HEK293 (cell line): Measurements from ENCODE around the gene TTLL3.
"Not testable (repeated sequence)": the region's sequence is repeated elsewhere in the genome, so short reads cannot be mapped to it uniquely, and the experiment has no call there.

Experiments used
- CTCF ChIA-PET: fragments of 350-600 bp; formaldehyde crosslinking; extraction: SDS; loops from one replicate; lab custom pipeline; 2021; ENCODE audit warnings: antibody characterized with exemption; lab: Yijun Ruan, JAX
- POLR2A ChIA-PET: fragments of 300-600 bp; formaldehyde crosslinking; extraction: SDS; loops from one replicate; lab custom pipeline; 2020; ENCODE audit warnings: antibody characterized with exemption, inconsistent platforms; lab: Yijun Ruan, JAX
- H3K27ac ChIP-seq: fragments of 200-500 bp; sonication (Bioruptor generic); 2 replicates; pipeline ENCODE4 v1.5.1; 2014; ENCODE audit warnings: low read depth, low read length, control low read depth, inconsistent platforms; ENCODE audit errors: extremely low read depth
- H3K36me3 ChIP-seq, 2 experiments: fragments of 200-500 bp in 1 of 2; sonication (Bioruptor generic) in 1 of 2; 1 replicate in 1 of 2; 2 replicates in 1 of 2; pipeline ENCODE4 v1.5.1; 2014 to 2017; ENCODE audit warnings: inconsistent platforms in 2 of 2, low read length in 2 of 2; ENCODE audit not compliant: control insufficient read depth in 2 of 2, insufficient read depth in 1 of 2
- H3K4me1 ChIP-seq: fragments of 200-500 bp; sonication (Bioruptor generic); 2 replicates; pipeline ENCODE4 v1.5.1; 2014; ENCODE audit warnings: mild to moderate bottlenecking, low read length, inconsistent platforms; ENCODE audit not compliant: control insufficient read depth, insufficient read depth
- H3K4me3 ChIP-seq: 2 replicates; pipeline ENCODE4 v1.5.1; 2011; ENCODE audit warnings: low read depth, mild to moderate bottlenecking, control low read depth, low read length, moderate library complexity
- H3K9me3 ChIP-seq: fragments of 200-500 bp; sonication (Bioruptor generic); 2 replicates; pipeline ENCODE4 v1.5.1; 2014; ENCODE audit warnings: low read depth, low read length, inconsistent platforms; ENCODE audit not compliant: control insufficient read depth, insufficient read depth
- KLF1 ChIP-seq: fragments of 450-650 bp; formaldehyde crosslinking; IDR thresholded peaks from 2 replicates; pipeline ENCODE4 v1.5.1; 2016; ENCODE audit warnings: missing biosample characterization, missing genetic modification characterization
- KLF10 ChIP-seq: fragments of 450-650 bp; IDR thresholded peaks from 2 replicates; pipeline ENCODE4 v1.5.1; 2018; ENCODE audit warnings: missing biosample characterization, mild to moderate bottlenecking, missing genetic modification characterization
- OVOL3 ChIP-seq: fragments of 450-650 bp; formaldehyde crosslinking; IDR thresholded peaks from 2 replicates; pipeline ENCODE4 v1.5.1; 2016; ENCODE audit warnings: missing biosample characterization, missing genetic modification characterization
- PRDM1 ChIP-seq: fragments of 450-650 bp; formaldehyde crosslinking; IDR thresholded peaks from 2 replicates; pipeline ENCODE4; 2016; ENCODE audit warnings: missing biosample characterization, missing genetic modification characterization
- SALL2 ChIP-seq: fragments of 450-650 bp; formaldehyde crosslinking; IDR thresholded peaks from 2 replicates; pipeline ENCODE4 v1.5.0; 2017; ENCODE audit warnings: missing biosample characterization, mild to moderate bottlenecking, missing genetic modification characterization, borderline replicate concordance
- SCRT1 ChIP-seq: fragments of 450-650 bp; formaldehyde crosslinking; IDR thresholded peaks from 2 replicates; pipeline ENCODE4 v1.5.1; 2016; ENCODE audit warnings: missing biosample characterization, missing genetic modification characterization, borderline replicate concordance
- SCRT2 ChIP-seq: fragments of 450-650 bp; formaldehyde crosslinking; IDR thresholded peaks from 2 replicates; pipeline ENCODE4 v1.5.1; 2016; ENCODE audit warnings: missing biosample characterization, missing genetic modification characterization
- ZBTB8A ChIP-seq: fragments of 450-650 bp; formaldehyde crosslinking; IDR thresholded peaks from 2 replicates; pipeline ENCODE4 v1.5.1; 2016; ENCODE audit warnings: missing biosample characterization, missing genetic modification characterization
- ZEB2 ChIP-seq: fragments of 450-650 bp; formaldehyde crosslinking; IDR thresholded peaks from 2 replicates; pipeline ENCODE4 v1.5.1; 2016; ENCODE audit warnings: missing biosample characterization, missing genetic modification characterization
- ZNF211 ChIP-seq: fragments of 450-650 bp; formaldehyde crosslinking; IDR thresholded peaks from 2 replicates; pipeline ENCODE4 v1.5.1; 2016; ENCODE audit warnings: low read depth, missing biosample characterization, missing genetic modification characterization
- ZNF223 ChIP-seq: fragments of 450-650 bp; formaldehyde crosslinking; IDR thresholded peaks from 2 replicates; pipeline ENCODE4 v1.5.1; 2016; ENCODE audit warnings: missing biosample characterization, missing genetic modification characterization
- ZNF335 ChIP-seq: fragments of 450-650 bp; formaldehyde crosslinking; conservative IDR thresholded peaks from 2 replicates; pipeline ENCODE4 v1.5.1; 2016; ENCODE audit warnings: missing biosample characterization, missing genetic modification characterization
- ZNF37A ChIP-seq: fragments of 450-650 bp; IDR thresholded peaks from 2 replicates; pipeline ENCODE4 v1.5.1; 2018; ENCODE audit warnings: missing biosample characterization, missing genetic modification characterization
- ZNF433 ChIP-seq: fragments of 450-650 bp; formaldehyde crosslinking; IDR thresholded peaks from 2 replicates; pipeline ENCODE4 v1.5.1; 2016; ENCODE audit warnings: missing biosample characterization, missing genetic modification characterization, low read depth
- ZNF670 ChIP-seq: fragments of 450-650 bp; formaldehyde crosslinking; IDR thresholded peaks from 2 replicates; pipeline ENCODE4 v1.5.1; 2016; ENCODE audit warnings: missing biosample characterization, missing genetic modification characterization, low read depth
- TF ChIP-seq, protein P1 (sequence below): fragments of 450-650 bp; formaldehyde crosslinking; IDR thresholded peaks from 2 replicates; pipeline ENCODE4 v1.5.1; 2016; ENCODE audit warnings: missing biosample characterization, missing genetic modification characterization
- TF ChIP-seq, protein P2 (sequence below): fragments of 450-650 bp; formaldehyde crosslinking; IDR thresholded peaks from 2 replicates; pipeline ENCODE4 v1.5.1; 2017; ENCODE audit warnings: missing biosample characterization, mild to moderate bottlenecking, missing genetic modification characterization, moderate library complexity
- TF ChIP-seq, protein P3 (sequence below): sonication (generic); formaldehyde crosslinking; IDR thresholded peaks from 2 replicates; pipeline ENCODE4 v1.8.1; 2022; ENCODE audit warnings: mild to moderate bottlenecking, moderate library complexity, missing genetic modification reagents

Gene TTLL3

DNA sequence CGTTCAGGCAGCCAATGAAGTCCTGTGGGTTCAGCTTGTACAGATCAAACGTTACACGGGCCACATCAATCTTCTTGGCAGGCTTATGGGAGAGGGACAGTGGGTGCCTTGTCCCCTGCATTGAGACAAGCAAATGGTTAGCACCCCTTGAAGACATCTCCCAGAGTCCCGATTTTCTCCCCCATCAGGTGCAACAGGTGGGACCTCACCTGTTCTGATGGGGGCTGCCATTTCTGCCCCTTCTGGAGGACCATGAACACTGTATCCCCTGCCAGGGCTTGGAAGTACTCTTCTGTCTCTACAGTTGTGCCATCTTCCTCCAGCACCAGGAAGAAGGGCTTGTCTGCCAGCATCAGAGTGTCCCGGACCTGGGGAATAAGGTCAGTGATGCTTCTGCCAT, 59.9 kb downstream of the TTLL3 start:
- Histone ChIP-seq H3K9me3 (no peaks in the 10 kb centered on the region), H3K36me3 (no peaks in the 10 kb centered on the region), H3K27ac (no peak overlapping the region), H3K4me1 (no peaks in the 10 kb centered on the region; the same call in 1 of the 2 replicates), H3K4me3 (no peak overlapping the region)
- POLR2A ChIA-PET = interaction anchor here (0.9 to 1.1 kb wide), 2 partner anchors 10 to 63 kb away, joined by 3 to 6 read pairs; partner anchors contain the start of gene CIDEC
- CTCF ChIA-PET = no interaction called here
- TF ChIP-seq KLF10 (tag by site-specific recombination) = no peak
- TF ChIP-seq SCRT1 = peak; percentile 89
- TF ChIP-seq SCRT2 (tag by site-specific recombination) = peak; percentile 95

DNA sequence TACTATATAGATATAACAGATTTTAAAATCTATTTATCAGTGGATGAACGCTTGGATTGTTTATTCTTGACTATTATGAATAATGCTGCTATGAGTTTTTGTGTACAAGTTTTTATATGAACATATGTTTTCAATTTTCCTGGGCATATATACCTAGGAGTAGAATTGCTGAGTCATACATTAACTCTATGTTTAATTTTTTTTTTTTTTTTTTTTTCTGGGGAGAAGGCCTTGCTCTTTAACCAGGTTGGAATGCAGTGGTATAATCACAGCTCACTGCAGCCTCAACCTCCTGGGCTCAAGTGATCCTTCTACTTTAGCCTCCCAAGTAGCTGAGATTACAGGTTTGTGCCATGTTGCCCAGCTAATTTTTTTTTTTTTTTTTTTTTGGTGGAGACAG, 60.9 kb downstream of the TTLL3 start:
- Histone ChIP-seq H3K4me1 (no peaks in the 10 kb centered on the region), H3K27ac (no peak overlapping the region), H3K9me3 (no peaks in the 10 kb centered on the region), H3K4me3 (no peak overlapping the region), H3K36me3 (no peaks in the 10 kb centered on the region)
- ChIA-PET POLR2A (interaction anchor here (0.7 to 1.1 kb wide), 2 partner anchors 62 to 256 kb away, joined by 3 to 6 read pairs; no protein-coding TSS in a partner anchor), CTCF (no interaction called here)
- TF ChIP-seq ZEB2 (tag by site-specific recombination) = no peak
- TF ChIP-seq ZBTB8A (tag by site-specific recombination) = peak; percentile 34; the same call in 1 of the 2 replicates

DNA sequence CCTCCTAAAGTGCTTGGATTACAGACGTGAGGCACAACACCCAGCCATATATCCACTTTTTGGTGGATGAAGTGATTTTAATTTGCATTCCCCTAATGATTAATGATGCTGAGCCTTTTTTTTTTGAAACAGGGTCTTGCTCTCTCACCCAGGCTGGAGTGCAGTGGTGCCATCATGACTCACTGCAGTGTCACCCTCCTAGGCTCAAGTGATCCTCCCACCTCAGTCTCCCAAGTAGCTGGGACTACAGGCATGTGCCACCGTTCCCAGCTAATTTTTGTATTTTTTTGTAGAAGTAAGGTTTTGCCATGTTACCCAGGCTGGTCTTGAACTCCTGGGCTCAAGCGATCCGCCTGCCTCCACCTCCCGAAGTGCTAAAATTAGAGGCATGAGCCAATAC, 62.0 kb downstream of the TTLL3 start:
- H3K4me3 ChIP-seq, CTCF ChIA-PET, H3K4me1 ChIP-seq, POLR2A ChIA-PET, H3K9me3 ChIP-seq, H3K36me3 ChIP-seq, H3K27ac ChIP-seq: not testable (repeated sequence)

DNA sequence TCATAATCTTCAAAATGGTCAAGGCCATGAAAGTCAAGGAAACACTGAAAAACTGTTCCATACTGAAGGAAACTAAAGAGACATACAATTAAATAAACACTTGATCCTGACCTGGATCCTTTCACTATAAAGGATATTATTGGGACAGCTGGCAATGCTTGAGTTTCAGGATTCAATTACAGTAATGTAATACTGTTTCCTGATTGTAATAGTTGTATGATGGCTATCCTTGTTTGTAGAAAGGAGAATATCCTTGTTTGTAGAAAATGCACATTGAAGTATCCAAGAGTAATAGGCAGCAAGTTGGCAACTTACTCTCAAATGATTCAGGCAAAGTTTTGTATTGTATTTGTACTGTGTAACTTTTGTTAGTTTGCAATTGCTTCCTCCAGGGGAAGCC, 65.4 kb downstream of the TTLL3 start:
- Histone ChIP-seq H3K4me3 (no peak overlapping the region), H3K9me3 (no peaks in the 10 kb centered on the region), H3K36me3 (no peaks in the 10 kb centered on the region), H3K4me1 (no peaks in the 10 kb centered on the region), H3K27ac (no peak overlapping the region)
- ChIA-PET POLR2A (no interaction called here), CTCF (interaction anchor here (1.2 kb wide), 1 partner anchor 107 kb away, joined by 3 read pairs; no protein-coding TSS in a partner anchor)
- TF ChIP-seq ZNF37A (tag by site-specific recombination) (no peak), ZNF335 (tag by site-specific recombination) (0 out of 2 replicates have a peak, but pooled peaks have one; percentile 8)

DNA sequence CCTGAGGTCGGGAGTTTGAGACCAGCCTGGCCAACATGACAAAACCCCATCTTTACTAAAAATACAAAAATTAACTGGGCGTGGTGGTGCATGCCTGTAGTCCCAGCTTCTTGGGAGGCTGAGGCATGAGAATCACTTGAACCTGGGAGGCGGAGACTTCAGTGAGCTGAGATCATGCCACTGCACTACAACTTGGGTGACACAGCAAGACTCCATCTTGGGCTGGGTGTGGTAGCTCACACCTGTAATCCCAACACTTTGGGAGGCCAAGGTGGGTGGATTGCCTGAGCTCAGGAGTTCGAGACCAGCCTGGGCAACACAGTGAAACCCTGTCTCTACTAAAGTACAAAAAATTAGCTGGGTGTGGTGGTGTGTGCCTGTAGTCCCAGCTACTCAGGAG, 66.2 kb downstream of the TTLL3 start:
- POLR2A ChIA-PET, H3K36me3 ChIP-seq, H3K9me3 ChIP-seq, H3K4me3 ChIP-seq, CTCF ChIA-PET, H3K4me1 ChIP-seq, H3K27ac ChIP-seq: not testable (repeated sequence)
- TF ChIP-seq KLF1 = 0 out of 2 replicates have a peak, but pooled peaks have one; percentile 16

DNA sequence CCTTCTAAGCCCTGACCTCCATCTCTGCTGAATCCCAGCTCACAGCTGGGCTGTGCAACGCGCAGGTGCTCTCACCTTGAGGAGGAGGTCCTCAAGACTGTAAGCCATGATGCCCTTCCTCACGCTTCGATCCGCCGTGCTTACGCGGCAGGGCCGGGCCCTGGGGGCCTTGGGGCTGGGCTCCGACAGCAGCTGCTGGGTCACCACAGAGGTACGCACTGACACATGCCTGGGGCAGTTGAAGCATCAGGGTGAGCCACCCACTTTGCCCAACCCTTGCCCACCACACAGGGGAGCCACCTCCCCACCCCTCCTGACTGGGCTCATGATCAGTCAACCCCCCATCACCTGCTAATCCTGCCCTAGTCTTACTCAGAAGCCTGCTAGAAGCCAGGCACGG, 66.9 kb downstream of the TTLL3 start:
- no peaks in the 10 kb centered on the region for H3K4me1 ChIP-seq
- H3K9me3 ChIP-seq = no peaks in the 10 kb centered on the region
- POLR2A ChIA-PET = no interaction called here
- no peaks in the 10 kb centered on the region for H3K36me3 ChIP-seq
- CTCF ChIA-PET = no interaction called here
- H3K4me3 ChIP-seq = no peak overlapping the region
- H3K27ac ChIP-seq = no peak overlapping the region
- no peak for TF ChIP-seq PRDM1 (tag by site-specific recombination)
- no peak for TF ChIP-seq ZNF670 (tag by site-specific recombination)
- TF ChIP-seq, protein P1, sequence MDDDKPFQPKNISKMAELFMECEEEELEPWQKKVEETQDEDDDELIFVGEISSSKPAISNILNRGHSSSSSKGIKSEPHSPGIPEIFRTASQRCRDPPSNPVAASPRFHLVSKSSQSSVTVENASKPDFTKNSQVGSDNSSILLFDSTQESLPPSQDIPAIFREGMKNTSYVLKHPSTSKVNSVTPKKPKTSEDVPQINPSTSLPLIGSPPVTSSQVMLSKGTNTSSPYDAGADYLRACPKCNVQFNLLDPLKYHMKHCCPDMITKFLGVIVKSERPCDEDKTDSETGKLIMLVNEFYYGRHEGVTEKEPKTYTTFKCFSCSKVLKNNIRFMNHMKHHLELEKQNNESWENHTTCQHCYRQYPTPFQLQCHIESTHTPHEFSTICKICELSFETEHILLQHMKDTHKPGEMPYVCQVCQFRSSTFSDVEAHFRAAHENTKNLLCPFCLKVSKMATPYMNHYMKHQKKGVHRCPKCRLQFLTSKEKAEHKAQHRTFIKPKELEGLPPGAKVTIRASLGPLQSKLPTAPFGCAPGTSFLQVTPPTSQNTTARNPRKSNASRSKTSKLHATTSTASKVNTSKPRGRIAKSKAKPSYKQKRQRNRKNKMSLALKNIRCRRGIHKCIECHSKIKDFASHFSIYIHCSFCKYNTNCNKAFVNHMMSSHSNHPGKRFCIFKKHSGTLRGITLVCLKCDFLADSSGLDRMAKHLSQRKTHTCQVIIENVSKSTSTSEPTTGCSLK (tag by site-specific recombination) = no peak
- TF ChIP-seq ZNF433 (tag by site-specific recombination) = no peak
- TF ChIP-seq OVOL3 (tag by site-specific recombination) = no peak
- TF ChIP-seq ZNF211 (tag by site-specific recombination) = no peak
- TF ChIP-seq, protein P2, sequence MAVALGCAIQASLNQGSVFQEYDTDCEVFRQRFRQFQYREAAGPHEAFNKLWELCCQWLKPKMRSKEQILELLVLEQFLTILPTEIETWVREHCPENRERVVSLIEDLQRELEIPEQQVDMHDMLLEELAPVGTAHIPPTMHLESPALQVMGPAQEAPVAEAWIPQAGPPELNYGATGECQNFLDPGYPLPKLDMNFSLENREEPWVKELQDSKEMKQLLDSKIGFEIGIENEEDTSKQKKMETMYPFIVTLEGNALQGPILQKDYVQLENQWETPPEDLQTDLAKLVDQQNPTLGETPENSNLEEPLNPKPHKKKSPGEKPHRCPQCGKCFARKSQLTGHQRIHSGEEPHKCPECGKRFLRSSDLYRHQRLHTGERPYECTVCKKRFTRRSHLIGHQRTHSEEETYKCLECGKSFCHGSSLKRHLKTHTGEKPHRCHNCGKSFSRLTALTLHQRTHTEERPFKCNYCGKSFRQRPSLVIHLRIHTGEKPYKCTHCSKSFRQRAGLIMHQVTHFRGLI (tag by site-specific recombination) = no peak
- TF ChIP-seq ZNF223 = no peak
- TF ChIP-seq, protein P3, sequence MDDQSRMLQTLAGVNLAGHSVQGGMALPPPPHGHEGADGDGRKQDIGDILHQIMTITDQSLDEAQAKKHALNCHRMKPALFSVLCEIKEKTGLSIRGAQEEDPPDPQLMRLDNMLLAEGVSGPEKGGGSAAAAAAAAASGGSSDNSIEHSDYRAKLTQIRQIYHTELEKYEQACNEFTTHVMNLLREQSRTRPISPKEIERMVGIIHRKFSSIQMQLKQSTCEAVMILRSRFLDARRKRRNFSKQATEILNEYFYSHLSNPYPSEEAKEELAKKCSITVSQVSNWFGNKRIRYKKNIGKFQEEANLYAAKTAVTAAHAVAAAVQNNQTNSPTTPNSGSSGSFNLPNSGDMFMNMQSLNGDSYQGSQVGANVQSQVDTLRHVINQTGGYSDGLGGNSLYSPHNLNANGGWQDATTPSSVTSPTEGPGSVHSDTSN (CRISPR knock-in tag) = no peak
- no peak for TF ChIP-seq SALL2 (tag by site-specific recombination)
